Fibroblast of lung (primary cell): ENCODE results near the gene HEATR9. TPM values are rescaled to one million over a fixed set of nuclear protein-coding genes. Genes with fewer than 3 reads are reported as not detected.

Experiments used
- DNase-seq, 2 donors: peaks; one replicate each; pipeline versions ENCODE4 v3.0.0 to v3.0.0-alpha.2; 2010; ENCODE audit warnings: low read depth in 2 of 2
- H2AFZ ChIP-seq: 2 replicates; pipeline ENCODE4 v1.5.1; 2012; ENCODE audit warnings: low read length, control low read depth, inconsistent platforms
- H3K27ac ChIP-seq: 2 replicates; pipeline ENCODE4 v1.5.1; 2011; ENCODE audit warnings: low read length, control low read depth; ENCODE audit not compliant: insufficient read depth
- H3K27me3 ChIP-seq: 2 replicates; pipeline ENCODE4 v1.5.1; 2011; ENCODE audit warnings: mild to moderate bottlenecking, low read length; ENCODE audit not compliant: control insufficient read depth, insufficient read depth
- H3K36me3 ChIP-seq: 2 replicates; pipeline ENCODE4 v1.5.1; 2011; ENCODE audit warnings: low read length; ENCODE audit not compliant: control insufficient read depth, insufficient read depth
- H3K4me1 ChIP-seq: 2 replicates; pipeline ENCODE4 v1.5.1; 2011; ENCODE audit warnings: low read length; ENCODE audit not compliant: control insufficient read depth, insufficient read depth; ENCODE audit errors: extremely low read depth
- H3K4me2 ChIP-seq: 2 replicates; pipeline ENCODE4 v1.5.1; 2011; ENCODE audit warnings: low read length, control low read depth; ENCODE audit not compliant: insufficient read depth; ENCODE audit errors: extremely low read depth
- H3K4me3 ChIP-seq, 4 experiments: fragments of 200-600 bp in 1 of 4; sonication (generic) in 1 of 4; replicated peaks in 1 of 4; 2 replicates each; pipeline ENCODE4 v1.5.1; 2011 to 2016; ENCODE audit warnings: low read length in 4 of 4, low read depth in 3 of 4, mild to moderate bottlenecking in 3 of 4, control low read depth in 2 of 4, inconsistent platforms in 1 of 4, mixed read lengths in 1 of 4; ENCODE audit not compliant: insufficient read depth in 1 of 4; ENCODE audit errors: control extremely low read depth in 1 of 4
- H3K79me2 ChIP-seq: 2 replicates; pipeline ENCODE4 v1.5.1; 2012; ENCODE audit warnings: mild to moderate bottlenecking, low read length, inconsistent platforms; ENCODE audit not compliant: control insufficient read depth, insufficient read depth
- H3K9ac ChIP-seq: 2 replicates; pipeline ENCODE4 v1.5.1; 2011; ENCODE audit warnings: mild to moderate bottlenecking, low read length, control low read depth; ENCODE audit not compliant: insufficient read depth
- H3K9me3 ChIP-seq: 2 replicates; pipeline ENCODE4 v1.5.1; 2012; ENCODE audit warnings: low read depth, low read length; ENCODE audit not compliant: control insufficient read depth, insufficient read depth
- H4K20me1 ChIP-seq: 2 replicates; pipeline ENCODE4 v1.5.1; 2011; ENCODE audit warnings: low read length; ENCODE audit not compliant: control insufficient read depth, insufficient read depth; ENCODE audit errors: extremely low read depth
- EZH2 ChIP-seq: IDR thresholded peaks from 2 replicates; pipeline ENCODE4 v1.5.1; 2012; ENCODE audit warnings: low read length, control low read depth, mild to moderate bottlenecking; ENCODE audit errors: missing control alignments
- polyA plus RNA-seq, 2 donors: library from polyadenylated mRNA; depleted of rRNA in 1 of 2; stranded (reverse) in 1 of 2; unstranded in 1 of 2; fragments of >200 nt; gene quantifications; 2 replicates each; pipeline ENCODE4 v1.2.1, GENCODE V29; 2011 to 2012; ENCODE audit warnings: missing spikeins in 1 of 2
- total RNA-seq: library from RNA; depleted of rRNA; stranded (reverse); fragments of >200 nt; gene quantifications from 2 replicates; pipeline ENCODE4 v1.2.1, GENCODE V29; 2014
- TF ChIP-seq, protein P1 (sequence below), 2 donors: IDR thresholded peaks in 1 of 2; conservative IDR thresholded peaks in 1 of 2; 1 replicate in 1 of 2; 2 replicates in 1 of 2; pipeline ENCODE4 v1.5.1; 2011 to 2012; ENCODE audit warnings: low read length in 2 of 2, control low read depth in 1 of 2, inconsistent platforms in 1 of 2, low read depth in 1 of 2, mild to moderate bottlenecking in 1 of 2

HEATR9 gene
- total and polyA plus RNA-seq, 2 donors (not counting 1 experiment from before 2014, with no cell fraction given), result not detected

DNA sequence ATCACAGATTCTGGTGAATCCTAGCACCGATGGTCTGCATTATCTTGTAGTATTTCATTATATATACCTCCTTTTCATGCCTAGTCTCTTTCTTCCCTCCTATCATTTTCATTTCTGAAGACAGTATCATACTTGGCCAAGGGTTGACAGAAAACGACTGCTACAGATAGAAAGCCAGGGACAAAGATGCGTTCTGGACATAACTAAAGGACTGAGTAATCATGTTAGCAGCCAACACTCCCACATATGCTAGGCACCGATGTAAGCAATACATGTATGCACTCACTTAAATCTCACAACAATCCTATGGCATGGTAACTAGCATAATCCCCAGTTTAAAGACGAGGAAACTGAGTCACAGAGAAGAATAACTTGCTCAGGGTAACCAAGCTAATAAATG lies 39.0 kb upstream of the HEATR9 start:
- no peaks in the 10 kb centered on the region for H3K79me2 ChIP-seq
- H3K4me1 ChIP-seq, result no peaks in the 10 kb centered on the region
- H3K9ac ChIP-seq, result no peak overlapping the region
- no peak overlapping the region for H3K4me3 ChIP-seq
- no peaks in the 10 kb centered on the region for H3K36me3 ChIP-seq
- no peak overlapping the region for H2AFZ ChIP-seq
- no peaks in the 10 kb centered on the region for H4K20me1 ChIP-seq
- DNase-seq, result no peak
- H3K27me3 ChIP-seq, result no peaks in the 10 kb centered on the region
- no peaks in the 10 kb centered on the region for H3K9me3 ChIP-seq
- H3K4me2 ChIP-seq, result no peak overlapping the region
- no peak for TF ChIP-seq EZH2
- TF ChIP-seq, protein P1, sequence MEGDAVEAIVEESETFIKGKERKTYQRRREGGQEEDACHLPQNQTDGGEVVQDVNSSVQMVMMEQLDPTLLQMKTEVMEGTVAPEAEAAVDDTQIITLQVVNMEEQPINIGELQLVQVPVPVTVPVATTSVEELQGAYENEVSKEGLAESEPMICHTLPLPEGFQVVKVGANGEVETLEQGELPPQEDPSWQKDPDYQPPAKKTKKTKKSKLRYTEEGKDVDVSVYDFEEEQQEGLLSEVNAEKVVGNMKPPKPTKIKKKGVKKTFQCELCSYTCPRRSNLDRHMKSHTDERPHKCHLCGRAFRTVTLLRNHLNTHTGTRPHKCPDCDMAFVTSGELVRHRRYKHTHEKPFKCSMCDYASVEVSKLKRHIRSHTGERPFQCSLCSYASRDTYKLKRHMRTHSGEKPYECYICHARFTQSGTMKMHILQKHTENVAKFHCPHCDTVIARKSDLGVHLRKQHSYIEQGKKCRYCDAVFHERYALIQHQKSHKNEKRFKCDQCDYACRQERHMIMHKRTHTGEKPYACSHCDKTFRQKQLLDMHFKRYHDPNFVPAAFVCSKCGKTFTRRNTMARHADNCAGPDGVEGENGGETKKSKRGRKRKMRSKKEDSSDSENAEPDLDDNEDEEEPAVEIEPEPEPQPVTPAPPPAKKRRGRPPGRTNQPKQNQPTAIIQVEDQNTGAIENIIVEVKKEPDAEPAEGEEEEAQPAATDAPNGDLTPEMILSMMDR (conservative IDR thresholded peaks at IDR 0.05 in 1 of 2, IDR thresholded peaks at IDR 0.05 in 1 of 2; ENCODE audit: low read depth in 1 of 2, low read length in 2 of 2), result no peak
- no peak overlapping the region for H3K27ac ChIP-seq

GRCh38 chr17:35906926-35907637 lies 38.4 kb upstream of the HEATR9 start:
- no peak for TF ChIP-seq EZH2
- TF ChIP-seq, protein P1 (conservative IDR thresholded peaks at IDR 0.05 in 1 of 2, IDR thresholded peaks at IDR 0.05 in 1 of 2; ENCODE audit: low read depth in 1 of 2, low read length in 2 of 2), result no peak
- H4K20me1 ChIP-seq, result no peaks in the 10 kb centered on the region
- no peaks in the 10 kb centered on the region for H3K27me3 ChIP-seq
- H2AFZ ChIP-seq, result no peak overlapping the region
- H3K79me2 ChIP-seq, result no peaks in the 10 kb centered on the region
- H3K9me3 ChIP-seq, result no peaks in the 10 kb centered on the region
- no peaks in the 10 kb centered on the region for H3K4me1 ChIP-seq
- H3K27ac ChIP-seq, result no peak overlapping the region
- H3K9ac ChIP-seq, result no peak overlapping the region
- no peak for DNase-seq
- no peaks in the 10 kb centered on the region for H3K36me3 ChIP-seq
- H3K4me2 ChIP-seq, result no peak overlapping the region
- no peak overlapping the region for H3K4me3 ChIP-seq

DNA sequence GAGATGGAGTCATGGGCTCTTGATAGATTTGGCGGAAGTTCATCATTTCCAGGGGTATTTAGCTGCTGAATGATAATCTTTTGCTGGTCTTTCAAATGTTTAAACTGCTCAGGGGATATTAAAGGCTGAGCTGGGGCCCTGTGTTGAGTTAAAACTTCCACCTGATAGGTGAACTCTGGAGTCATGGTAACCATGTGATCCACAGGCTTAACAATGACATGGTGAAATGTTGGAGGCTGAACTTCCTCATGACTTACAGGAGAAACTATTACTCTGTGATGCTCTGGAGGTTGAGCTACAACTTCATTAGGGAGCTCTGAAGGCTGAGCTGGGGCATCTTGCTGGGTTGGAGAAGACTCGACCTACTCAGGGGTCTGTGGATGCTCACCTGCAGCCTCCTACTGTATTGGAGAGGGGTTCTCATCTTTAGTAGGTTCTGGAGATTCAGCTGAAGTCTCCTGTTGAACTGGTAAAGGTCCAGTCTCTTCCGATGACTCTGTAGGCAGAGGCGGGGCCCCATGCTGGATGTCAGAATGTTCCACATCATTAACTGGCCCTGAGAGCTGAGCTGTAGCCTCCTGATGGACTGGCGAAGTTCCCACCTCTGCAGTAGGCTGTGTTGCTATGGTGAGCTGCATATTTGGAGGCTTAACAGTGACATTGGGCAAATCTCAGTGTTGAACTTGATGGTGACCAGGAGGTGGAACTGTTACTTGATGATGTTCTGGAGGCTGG lies 37.7 kb upstream of the HEATR9 start:
- Histone ChIP-seq H3K4me2 (no peak overlapping the region), H3K9ac (no peak overlapping the region), H3K9me3 (no peaks in the 10 kb centered on the region), H3K36me3 (no peaks in the 10 kb centered on the region), H2AFZ (no peak overlapping the region), H3K4me1 (no peaks in the 10 kb centered on the region), H3K27ac (no peak overlapping the region), H3K4me3 (no peak overlapping the region), H3K79me2 (no peaks in the 10 kb centered on the region), H4K20me1 (no peaks in the 10 kb centered on the region), H3K27me3 (no peaks in the 10 kb centered on the region)
- TF ChIP-seq, protein P1 (conservative IDR thresholded peaks at IDR 0.05 in 1 of 2, IDR thresholded peaks at IDR 0.05 in 1 of 2; ENCODE audit: low read depth in 1 of 2, low read length in 2 of 2), result no peak
- no peak for TF ChIP-seq EZH2
- peak in 1 of 2 donors; percentile 21 for DNase-seq
